ENCODE data around the gene ZNF382.

The ZNF382 gene

DNA sequence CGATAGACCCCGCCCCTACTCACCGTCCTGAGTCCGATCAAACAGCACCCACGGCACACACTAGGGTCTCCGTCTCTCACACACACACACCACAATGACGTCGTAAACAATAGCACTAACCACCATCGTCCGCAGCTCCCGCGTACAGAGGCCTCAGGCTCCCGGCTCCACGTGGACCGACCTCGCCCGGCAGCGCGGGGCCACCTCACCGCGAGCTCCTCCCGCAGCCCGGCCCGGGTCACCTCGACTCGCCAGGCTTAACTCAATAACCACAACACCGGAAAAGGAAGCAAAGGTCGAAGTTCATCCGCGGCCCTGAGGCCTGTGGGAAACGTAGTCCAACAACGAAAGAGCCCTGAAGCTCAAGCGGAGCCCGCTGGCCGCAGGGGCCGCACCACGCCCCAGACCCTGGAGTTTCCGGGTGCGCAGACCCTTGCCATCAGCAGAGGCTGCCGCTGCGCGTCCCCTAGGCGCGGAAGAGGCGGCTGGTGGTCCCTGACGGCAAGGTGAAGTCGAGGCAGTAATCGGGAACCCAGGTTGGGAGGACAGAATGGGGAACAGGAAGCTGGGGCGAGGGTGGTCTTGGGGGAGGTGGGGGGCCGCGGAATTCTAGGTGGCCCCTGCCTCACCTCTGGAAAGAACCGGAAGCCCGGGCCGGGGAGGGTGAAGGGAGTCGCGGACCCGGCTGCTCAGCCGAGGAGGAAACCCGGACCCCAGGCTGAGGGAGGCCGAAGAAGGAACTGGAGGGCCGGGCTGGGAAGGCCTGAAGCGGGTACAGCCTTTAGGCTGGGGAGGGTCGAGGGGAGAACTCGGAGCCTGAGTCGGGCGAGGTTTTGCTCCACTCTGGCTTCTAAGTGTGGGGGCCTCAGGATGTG, 31.9 kb upstream of the ZNF382 start, which contains the start of gene ZNF529:
Gene ZNF529, minus strand, starts transcription at position 273 of the 875 bp plus-strand sequence. CDS start 946 bp downstream, outside the sequence.
- H3K27me3 ChIP-seq (replicated peaks; ENCODE audit: insufficient read depth, low read length): no peaks in the 10 kb centered on the region
- H3K9ac ChIP-seq (ENCODE audit: low read length): no peak within 1 kb of the TSS
- H3K9me2 ChIP-seq (replicated peaks; ENCODE audit: insufficient read depth, low read length): no peaks in the 10 kb centered on the region
- no peaks in the 10 kb centered on the region for H3K4me1 ChIP-seq (ENCODE audit: low read length)
- H3K4me3 ChIP-seq (ENCODE audit: low read length): peak within 1 kb of the TSS; percentile 57
- peak; percentile 70 for DNase-seq
- no peaks in the 10 kb centered on the region for H3F3A ChIP-seq (ENCODE audit: insufficient read depth, low read length)
- H3K79me2 ChIP-seq (ENCODE audit: low read length): no peaks in the 10 kb centered on the region
- H3K36me3 ChIP-seq (replicated peaks; ENCODE audit: insufficient read depth, low read length): no peaks in the 10 kb centered on the region
- H3K9me3 ChIP-seq (replicated peaks; ENCODE audit: insufficient read depth, low read length): no peaks in the 10 kb centered on the region
- H3K4me2 ChIP-seq (ENCODE audit: low read depth, low read length): peak within 1 kb of the TSS; percentile 20; the same call in 1 of the 2 replicates
- no peaks in the 10 kb centered on the region for H4K20me1 ChIP-seq (ENCODE audit: insufficient read depth, low read length)
- no peak within 1 kb of the TSS for H3K27ac ChIP-seq (ENCODE audit: low read length)
- H2AFZ ChIP-seq (ENCODE audit: low read length): peak within 1 kb of the TSS; percentile 70
- TF ChIP-seq EZH2phosphoT487 (IDR thresholded peaks at IDR 0.05; ENCODE audit: low read length): no peak

DNA sequence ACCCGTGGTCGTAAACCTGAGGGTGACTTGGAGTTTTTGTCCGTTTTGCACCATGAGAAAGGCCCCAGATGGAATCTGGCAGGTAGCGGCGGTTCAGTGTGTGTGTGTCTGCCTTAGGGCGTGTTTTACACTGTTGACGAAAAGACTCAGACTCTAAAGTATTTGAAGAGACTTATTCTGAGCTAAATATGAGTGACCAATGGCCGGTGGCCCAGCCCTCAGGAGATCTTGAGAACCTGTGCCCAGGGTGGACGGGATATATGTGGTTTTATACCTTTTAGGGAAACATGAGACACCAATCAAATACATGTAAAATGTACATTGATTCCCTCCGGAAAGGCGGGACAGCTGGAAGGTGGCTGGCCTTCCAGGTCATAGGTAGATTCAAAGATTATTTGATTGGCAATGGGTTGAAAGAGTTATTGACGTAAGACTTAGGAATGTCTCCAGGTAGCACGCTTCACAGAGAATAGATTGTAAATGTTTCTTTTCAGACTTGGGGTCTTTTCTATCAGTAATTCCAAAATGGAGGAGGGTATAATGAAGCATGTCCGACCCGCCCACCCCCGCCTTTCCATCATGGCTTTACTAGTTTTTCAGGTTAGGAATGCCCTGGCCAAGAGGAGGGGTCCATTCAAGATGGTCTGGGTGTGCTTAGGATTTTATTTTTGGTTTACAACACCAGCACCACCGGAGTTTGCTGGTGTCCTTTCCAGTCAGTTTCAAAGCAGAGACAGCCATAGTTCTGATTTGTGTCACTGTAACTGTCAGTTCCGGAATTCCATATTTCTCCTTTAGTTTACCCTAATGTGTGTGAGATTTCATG, 31.0 kb upstream of the ZNF382 start:
- H3K4me2 ChIP-seq (ENCODE audit: low read depth, low read length): 0 out of 2 replicates have a peak overlapping the region, but pooled peaks have one; percentile 20
- peak overlapping the region; percentile 57; the same call in 1 of the 2 replicates for H3K4me3 ChIP-seq (ENCODE audit: low read length)
- H3K9me2 ChIP-seq (replicated peaks; ENCODE audit: insufficient read depth, low read length): no peaks in the 10 kb centered on the region
- H3K27ac ChIP-seq (ENCODE audit: low read length): no peak overlapping the region
- no peaks in the 10 kb centered on the region for H3F3A ChIP-seq (ENCODE audit: insufficient read depth, low read length)
- H3K79me2 ChIP-seq (ENCODE audit: low read length): no peaks in the 10 kb centered on the region
- H4K20me1 ChIP-seq (ENCODE audit: insufficient read depth, low read length): no peaks in the 10 kb centered on the region
- TF ChIP-seq, protein P1, sequence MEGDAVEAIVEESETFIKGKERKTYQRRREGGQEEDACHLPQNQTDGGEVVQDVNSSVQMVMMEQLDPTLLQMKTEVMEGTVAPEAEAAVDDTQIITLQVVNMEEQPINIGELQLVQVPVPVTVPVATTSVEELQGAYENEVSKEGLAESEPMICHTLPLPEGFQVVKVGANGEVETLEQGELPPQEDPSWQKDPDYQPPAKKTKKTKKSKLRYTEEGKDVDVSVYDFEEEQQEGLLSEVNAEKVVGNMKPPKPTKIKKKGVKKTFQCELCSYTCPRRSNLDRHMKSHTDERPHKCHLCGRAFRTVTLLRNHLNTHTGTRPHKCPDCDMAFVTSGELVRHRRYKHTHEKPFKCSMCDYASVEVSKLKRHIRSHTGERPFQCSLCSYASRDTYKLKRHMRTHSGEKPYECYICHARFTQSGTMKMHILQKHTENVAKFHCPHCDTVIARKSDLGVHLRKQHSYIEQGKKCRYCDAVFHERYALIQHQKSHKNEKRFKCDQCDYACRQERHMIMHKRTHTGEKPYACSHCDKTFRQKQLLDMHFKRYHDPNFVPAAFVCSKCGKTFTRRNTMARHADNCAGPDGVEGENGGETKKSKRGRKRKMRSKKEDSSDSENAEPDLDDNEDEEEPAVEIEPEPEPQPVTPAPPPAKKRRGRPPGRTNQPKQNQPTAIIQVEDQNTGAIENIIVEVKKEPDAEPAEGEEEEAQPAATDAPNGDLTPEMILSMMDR (IDR thresholded peaks at IDR 0.05; ENCODE audit: low read length): no peak
- no peaks in the 10 kb centered on the region for H3K9me3 ChIP-seq (replicated peaks; ENCODE audit: insufficient read depth, low read length)
- H3K9ac ChIP-seq (ENCODE audit: low read length): no peak overlapping the region
- H3K27me3 ChIP-seq (replicated peaks; ENCODE audit: insufficient read depth, low read length): no peaks in the 10 kb centered on the region
- H3K4me1 ChIP-seq (ENCODE audit: low read length): no peaks in the 10 kb centered on the region
- DNase-seq: no peak
- no peaks in the 10 kb centered on the region for H3K36me3 ChIP-seq (replicated peaks; ENCODE audit: insufficient read depth, low read length)
- peak overlapping the region; percentile 70; the same call in 1 of the 2 replicates for H2AFZ ChIP-seq (ENCODE audit: low read length)

DNA sequence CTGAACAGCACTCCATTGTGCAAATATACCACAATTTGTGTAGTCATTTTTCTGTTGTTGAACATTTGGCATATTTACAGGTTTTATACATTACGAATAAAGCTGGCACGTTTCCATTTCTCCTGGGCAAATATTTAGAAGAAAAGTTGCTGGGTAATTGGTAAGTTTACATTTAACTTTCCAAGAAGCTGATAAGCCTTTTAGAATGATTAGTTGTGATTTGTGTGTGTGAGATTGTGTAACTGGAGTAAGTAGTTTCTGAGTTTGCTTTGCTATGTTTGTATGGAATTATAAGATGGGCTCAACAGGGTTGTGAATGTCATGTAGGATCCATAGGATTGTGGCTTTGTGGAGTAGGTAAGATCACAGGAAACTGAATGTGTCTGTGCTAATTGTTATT, 30.4 kb upstream of the ZNF382 start:
- no peaks in the 10 kb centered on the region for H3F3A ChIP-seq (ENCODE audit: insufficient read depth, low read length)
- no peak overlapping the region for H3K4me3 ChIP-seq (ENCODE audit: low read length)
- TF ChIP-seq EZH2phosphoT487 (IDR thresholded peaks at IDR 0.05; ENCODE audit: low read length): no peak
- no peaks in the 10 kb centered on the region for H3K36me3 ChIP-seq (replicated peaks; ENCODE audit: insufficient read depth, low read length)
- H3K4me1 ChIP-seq (ENCODE audit: low read length): no peaks in the 10 kb centered on the region
- no peak overlapping the region for H3K9ac ChIP-seq (ENCODE audit: low read length)
- no peaks in the 10 kb centered on the region for H3K79me2 ChIP-seq (ENCODE audit: low read length)
- DNase-seq: no peak
- H3K27me3 ChIP-seq (replicated peaks; ENCODE audit: insufficient read depth, low read length): no peaks in the 10 kb centered on the region
- no peaks in the 10 kb centered on the region for H4K20me1 ChIP-seq (ENCODE audit: insufficient read depth, low read length)
- no peaks in the 10 kb centered on the region for H3K9me2 ChIP-seq (replicated peaks; ENCODE audit: insufficient read depth, low read length)
- H3K4me2 ChIP-seq (ENCODE audit: low read depth, low read length): no peak overlapping the region
- no peak overlapping the region for H3K27ac ChIP-seq (ENCODE audit: low read length)
- no peaks in the 10 kb centered on the region for H3K9me3 ChIP-seq (replicated peaks; ENCODE audit: insufficient read depth, low read length)
- no peak overlapping the region for H2AFZ ChIP-seq (ENCODE audit: low read length)

DNA sequence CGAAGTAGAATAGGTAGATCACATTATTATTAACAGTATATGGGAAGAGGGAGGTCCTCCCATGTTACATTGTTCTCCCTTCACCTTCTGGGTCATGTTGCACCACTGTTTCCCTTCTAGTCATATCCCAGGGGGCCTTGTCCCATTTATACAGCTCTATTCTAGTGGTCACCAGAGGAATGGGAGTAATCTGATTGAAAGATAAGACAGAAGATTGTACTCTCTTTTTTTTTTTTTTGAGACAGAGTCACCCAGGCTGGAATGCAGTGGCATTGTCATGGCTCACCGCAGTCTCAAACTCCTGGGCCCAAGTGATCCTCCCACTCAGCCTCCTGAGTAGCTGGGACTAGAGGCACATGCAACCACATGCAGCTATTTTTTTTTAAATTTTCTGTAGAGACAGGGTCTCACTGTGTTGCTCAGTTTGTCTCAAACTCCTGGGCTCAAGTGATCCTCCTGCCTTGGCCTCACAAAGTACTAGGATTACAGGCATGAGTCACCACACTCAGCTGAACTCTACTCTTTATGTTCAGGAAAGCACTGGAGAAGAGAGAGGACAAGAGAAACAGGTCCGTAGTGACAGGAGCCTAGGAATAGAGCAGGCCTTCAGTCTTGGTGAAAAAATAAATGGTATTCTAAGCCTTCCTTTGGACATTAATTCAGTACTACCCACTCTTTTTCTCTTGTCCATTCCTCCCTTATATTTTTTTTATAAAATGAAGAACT, 27.7 kb upstream of the ZNF382 start:
- Histone ChIP-seq H4K20me1 (ENCODE audit: insufficient read depth, low read length) (no peaks in the 10 kb centered on the region), H3K9me3 (replicated peaks; ENCODE audit: insufficient read depth, low read length) (no peaks in the 10 kb centered on the region), H3K4me2 (ENCODE audit: low read depth, low read length) (no peak overlapping the region), H3K36me3 (replicated peaks; ENCODE audit: insufficient read depth, low read length) (no peaks in the 10 kb centered on the region), H3K9ac (ENCODE audit: low read length) (no peak overlapping the region), H3K27me3 (replicated peaks; ENCODE audit: insufficient read depth, low read length) (no peaks in the 10 kb centered on the region), H3K79me2 (ENCODE audit: low read length) (no peaks in the 10 kb centered on the region), H3K9me2 (replicated peaks; ENCODE audit: insufficient read depth, low read length) (no peaks in the 10 kb centered on the region), H3K4me1 (ENCODE audit: low read length) (no peaks in the 10 kb centered on the region), H3F3A (ENCODE audit: insufficient read depth, low read length) (no peaks in the 10 kb centered on the region), H2AFZ (ENCODE audit: low read length) (no peak overlapping the region), H3K27ac (ENCODE audit: low read length) (no peak overlapping the region), H3K4me3 (ENCODE audit: low read length) (no peak overlapping the region)
- no peak for TF ChIP-seq EZH2 (optimal IDR thresholded peaks at IDR 0.05; ENCODE audit: low read depth, low read length)
- TF ChIP-seq, protein P1 (IDR thresholded peaks at IDR 0.05; ENCODE audit: low read length): no peak
- no peak for TF ChIP-seq EZH2phosphoT487 (IDR thresholded peaks at IDR 0.05; ENCODE audit: low read length)
- DNase-seq: no peak
